GM21423 (cell line): Measurements from ENCODE around the gene KLF2.
"Not testable (repeated sequence)": the region's sequence is repeated elsewhere in the genome, so short reads cannot be mapped to it uniquely, and the experiment has no call there.

Experiments used
- ATAC-seq: cut with Tn5 transposase; IDR thresholded peaks from one replicate; pipeline ENCODE4 v1.9.1; 2021; ENCODE audit warnings: mild to moderate bottlenecking, moderate library complexity; ENCODE audit not compliant: unreplicated experiment

Gene KLF2

DNA sequence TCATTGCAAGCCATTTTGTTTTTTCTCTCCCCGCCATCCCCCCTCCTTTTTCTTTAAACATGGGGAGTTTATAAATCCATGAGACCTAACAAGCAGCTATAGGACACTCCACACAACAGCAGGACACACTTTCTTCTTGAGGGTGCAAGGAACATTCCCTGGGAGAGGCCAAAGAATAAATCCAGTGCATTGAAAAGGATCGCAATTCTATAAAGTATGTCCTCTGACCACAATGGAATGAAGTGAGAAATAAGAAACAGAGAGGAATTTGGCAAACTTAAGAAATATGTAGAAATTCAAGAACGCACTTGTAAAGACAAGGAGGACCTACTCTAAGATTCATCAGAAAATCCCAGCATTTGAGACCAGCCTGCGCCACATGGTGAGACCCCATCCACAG is 11.9 kb downstream of the KLF2 start:
- no peak for ATAC-seq

GRCh38 chr19:16337809-16338469 is 13.3 kb downstream of the KLF2 start:
- no peak for ATAC-seq

- ATAC-seq = no peak
These were observed 14.1 kb downstream of the KLF2 start for GRCh38 chr19:16338470-16339360.

GRCh38 chr19:16339361-16339725 is 14.7 kb downstream of the KLF2 start:
- no peak for ATAC-seq

GRCh38 chr19:16340092-16340491 is 15.5 kb downstream of the KLF2 start:
- no peak for ATAC-seq

DNA sequence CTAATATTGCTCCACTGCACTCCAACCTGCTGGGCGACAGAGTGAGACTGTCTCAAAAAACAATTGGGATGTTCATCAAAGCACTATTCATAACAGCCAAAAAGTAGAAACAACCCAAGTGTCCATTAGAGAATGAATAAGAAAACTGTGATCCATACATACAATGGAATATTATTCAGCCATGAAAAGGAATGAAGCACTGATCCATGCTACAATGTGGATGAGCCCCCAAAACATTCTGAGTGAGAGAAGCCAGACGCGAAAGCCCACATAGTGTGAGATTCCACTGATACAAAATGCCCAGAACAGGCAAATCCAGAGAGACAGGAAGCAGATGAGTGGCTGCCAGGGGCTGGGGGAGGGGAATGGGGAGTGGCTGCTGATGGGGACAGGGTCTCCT is 16.0 kb downstream of the KLF2 start:
- no peak for ATAC-seq

DNA sequence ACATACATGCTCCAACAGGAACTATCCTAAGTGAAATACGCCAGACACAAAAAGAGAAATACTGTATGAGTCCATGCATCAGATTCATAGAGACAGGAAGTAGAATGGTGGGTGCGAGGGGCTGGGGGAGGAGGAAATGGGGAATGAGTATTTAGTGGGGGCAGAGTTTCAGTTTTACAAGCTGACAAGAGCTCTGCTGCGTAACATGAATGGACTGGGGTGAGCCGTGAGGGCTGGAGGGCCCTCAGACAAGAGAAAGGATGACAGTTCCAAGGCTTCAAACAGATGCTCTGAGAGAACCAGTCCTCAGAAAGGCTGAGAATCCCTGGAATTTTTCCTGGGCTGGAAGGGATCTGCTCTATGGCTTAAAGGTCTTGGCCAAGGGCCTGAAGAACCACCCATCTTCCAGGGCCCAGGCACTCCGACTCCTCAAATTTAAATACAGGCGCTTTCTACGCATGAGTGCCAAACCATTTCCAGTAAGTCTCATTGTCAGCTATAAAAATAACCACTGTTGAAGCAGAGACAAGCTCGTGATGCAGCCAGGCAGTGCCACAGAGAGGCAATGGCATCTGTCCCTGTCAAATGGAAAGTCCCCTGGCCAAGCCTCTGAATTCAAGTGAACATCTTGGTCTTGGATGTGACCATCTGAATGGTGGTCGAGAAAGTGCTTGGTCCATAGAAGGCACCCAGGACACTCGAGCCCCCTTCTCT is 17.5 kb downstream of the KLF2 start:
- ATAC-seq = peak; percentile 54

- ATAC-seq = no peak
These were observed 18.5 kb downstream of the KLF2 start for GRCh38 chr19:16343156-16343555.

- no peak for ATAC-seq
These were observed 20.8 kb downstream of the KLF2 start for GRCh38 chr19:16345457-16345856.

DNA sequence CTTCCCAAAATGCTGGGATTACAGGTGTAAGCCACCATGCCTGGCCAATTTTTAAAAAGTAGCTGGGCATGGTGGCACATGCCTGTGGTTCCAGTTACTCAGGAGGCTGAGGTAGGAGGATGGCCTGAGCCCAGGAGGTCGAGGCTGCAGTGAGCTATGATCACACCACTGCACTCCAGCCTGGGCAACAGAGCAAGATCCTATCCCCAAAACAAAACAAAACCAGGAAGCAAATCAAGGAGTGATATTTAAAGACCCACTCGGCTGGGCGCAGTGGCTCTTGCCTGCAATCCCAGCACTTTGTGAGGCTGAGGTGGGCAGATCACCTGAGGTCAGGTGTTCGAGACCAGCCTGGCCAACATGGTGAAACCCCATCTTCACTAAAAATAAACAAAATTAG is 22.5 kb downstream of the KLF2 start:
- ATAC-seq = not testable (repeated sequence)

- no peak for ATAC-seq
These were observed 23.1 kb downstream of the KLF2 start for GRCh38 chr19:16347706-16348105.

- no peak for ATAC-seq
These were observed 25.0 kb downstream of the KLF2 start for GRCh38 chr19:16349551-16350152.

- ATAC-seq = no peak
These were observed 26.6 kb downstream of the KLF2 start for GRCh38 chr19:16351133-16351809.

DNA sequence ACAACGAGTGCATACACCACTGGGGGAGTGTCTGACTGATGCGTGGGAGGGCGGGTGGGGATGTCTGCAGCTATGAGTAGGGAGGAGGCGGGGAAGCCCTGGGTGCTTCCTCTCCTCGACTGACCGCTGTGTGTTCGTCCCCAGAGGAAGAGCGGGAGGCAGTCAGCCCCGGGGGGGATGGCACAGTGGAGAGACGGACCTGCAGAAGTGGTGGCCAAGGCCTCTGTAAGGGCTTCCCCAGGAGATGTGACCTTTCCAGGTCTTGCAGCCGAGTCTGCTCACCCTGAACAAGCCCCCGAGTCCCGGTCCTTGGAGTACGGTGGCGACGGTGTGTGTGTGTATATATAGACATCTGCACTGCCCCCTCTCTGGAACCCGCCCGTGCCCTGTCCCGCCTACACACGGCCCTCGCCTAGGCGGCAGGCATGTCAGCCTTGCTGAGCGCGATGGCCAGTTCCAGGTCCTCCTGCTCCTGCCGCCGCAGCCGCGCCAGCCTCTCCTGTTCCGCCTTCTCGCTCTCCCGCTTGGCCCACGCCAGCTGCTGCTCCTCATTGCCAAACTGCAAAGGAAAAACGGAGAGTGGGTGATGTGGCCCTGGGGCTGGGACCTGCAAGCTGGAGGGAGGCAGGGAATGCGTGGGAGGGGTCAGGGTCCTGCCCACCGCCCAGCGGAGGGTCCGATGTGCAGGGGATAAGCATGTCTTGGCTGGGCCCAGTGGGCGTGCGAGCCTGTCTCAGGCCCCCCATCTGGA is 30.8 kb downstream of the KLF2 start:
- ATAC-seq = no peak

GRCh38 chr19:16358456-16358855 is 33.8 kb downstream of the KLF2 start:
- ATAC-seq = no peak

DNA sequence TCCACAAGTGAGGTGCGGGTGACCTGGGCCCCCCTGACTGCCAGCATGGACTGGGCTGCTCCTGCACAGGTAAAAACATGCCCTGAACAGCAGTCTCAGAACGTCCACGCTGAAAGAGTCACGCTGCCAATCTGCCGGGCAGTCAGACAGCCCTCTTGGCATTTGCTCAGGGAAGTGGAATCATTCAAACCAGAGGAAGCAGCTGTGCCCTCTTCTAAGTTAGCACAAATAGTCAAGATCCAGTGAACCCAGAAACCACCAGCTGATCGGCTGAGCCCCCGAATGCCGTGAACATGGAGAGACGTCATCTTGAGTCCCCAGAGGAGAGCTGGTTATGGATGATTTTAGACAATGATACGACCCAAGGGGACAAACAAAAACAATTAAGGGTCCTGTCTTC is 34.4 kb downstream of the KLF2 start:
- ATAC-seq = no peak

- no peak for ATAC-seq
These were observed 35.3 kb downstream of the KLF2 start for GRCh38 chr19:16359964-16360363.

GRCh38 chr19:16360738-16361137 is 36.1 kb downstream of the KLF2 start:
- no peak for ATAC-seq

DNA sequence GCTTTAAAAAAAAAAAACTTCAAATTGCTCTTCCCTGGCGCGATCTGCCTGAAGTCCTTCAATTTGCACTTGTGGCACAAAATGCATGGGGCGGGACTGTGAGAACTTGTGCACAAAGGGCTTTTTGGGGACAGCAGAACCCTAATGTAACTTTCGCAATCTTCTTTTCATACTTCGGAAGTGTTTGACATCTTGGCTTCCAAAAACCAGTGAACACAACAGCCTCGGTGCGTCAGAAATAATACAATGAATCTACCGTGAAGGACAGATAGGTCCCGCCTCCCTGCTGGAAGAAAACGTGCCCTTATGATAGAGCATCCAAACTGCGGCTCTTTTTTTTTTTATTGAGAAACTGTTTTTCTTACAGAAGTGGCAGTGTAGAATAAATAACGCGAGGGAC is 36.6 kb downstream of the KLF2 start:
- ATAC-seq = no peak

- ATAC-seq = no peak
These were observed 37.3 kb downstream of the KLF2 start for GRCh38 chr19:16361926-16362325.
